Activated CD8-positive, alpha-beta memory T cell treated with anti-CD3 and anti-CD28 coated beads for 4 hours (primary cell): Measurements from ENCODE around the gene KCNG3.
A peak's percentile ranks its signal among the peaks of the same experiment; 100 is the strongest.

Experiments used
- DNase-seq, 2 donors: peaks; one replicate each; pipeline ENCODE4 v3.0.0-alpha.2; 2020; ENCODE audit warnings: low read depth in 2 of 2

KCNG3 gene

GRCh38 chr2:42493468-42494354 is at the start of gene KCNG3:
Gene KCNG3, minus strand, starts transcription at chr2:42493982. Its CDS starts 481 bp downstream, at chr2:42493501.
- peak; percentile 45 to 46 for DNase-seq

GRCh38 chr2:42542871-42543270 is 49.1 kb upstream of the KCNG3 start:
- DNase-seq = no peak

- no peak for DNase-seq
These were observed 43.7 kb upstream of the KCNG3 start for GRCh38 chr2:42537493-42537892.

- no peak for DNase-seq
These were observed 38.6 kb upstream of the KCNG3 start for GRCh38 chr2:42532397-42532796.

DNA sequence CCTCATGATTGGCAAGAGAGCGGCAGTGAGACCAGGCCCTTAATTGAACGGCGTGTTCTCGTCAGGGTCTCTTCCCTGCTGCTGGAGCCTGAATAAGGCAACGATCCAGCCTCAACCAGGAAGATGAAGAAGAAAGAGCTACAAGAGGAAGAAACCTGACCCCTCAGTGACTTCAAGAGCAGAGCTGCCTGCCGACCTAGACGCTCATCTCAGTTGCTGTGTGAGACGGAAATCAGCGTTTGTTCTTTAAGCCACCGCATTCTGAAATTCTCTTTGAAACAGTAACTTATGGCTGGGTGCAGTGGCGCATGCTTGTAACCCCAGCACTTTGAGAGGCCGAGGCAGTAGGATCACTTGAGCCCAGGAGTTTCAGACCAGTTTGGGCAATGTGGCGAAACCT is 29.6 kb upstream of the KCNG3 start:
- DNase-seq = no peak

- no peak for DNase-seq
These were observed 28.3 kb upstream of the KCNG3 start for GRCh38 chr2:42522035-42522434.

DNA sequence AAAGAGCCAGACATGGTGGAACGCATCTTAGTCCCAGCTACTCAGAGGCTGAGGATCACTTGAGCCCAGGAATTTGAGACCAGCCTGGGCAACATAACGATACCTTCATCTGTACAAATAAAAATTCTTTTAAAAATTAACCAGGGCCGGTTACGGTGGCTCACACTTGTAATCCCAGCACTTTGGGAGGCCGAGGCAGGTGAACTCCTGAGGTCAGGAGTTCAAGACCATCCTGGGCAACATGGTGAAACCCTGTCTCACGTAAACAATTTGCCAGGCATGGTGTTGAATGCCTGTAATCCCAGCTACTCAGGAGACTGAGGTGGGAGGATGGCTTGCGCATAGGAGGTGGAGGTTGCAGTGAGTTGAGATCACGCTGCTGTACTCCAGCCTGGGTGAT is 25.8 kb upstream of the KCNG3 start:
- DNase-seq = no peak

DNA sequence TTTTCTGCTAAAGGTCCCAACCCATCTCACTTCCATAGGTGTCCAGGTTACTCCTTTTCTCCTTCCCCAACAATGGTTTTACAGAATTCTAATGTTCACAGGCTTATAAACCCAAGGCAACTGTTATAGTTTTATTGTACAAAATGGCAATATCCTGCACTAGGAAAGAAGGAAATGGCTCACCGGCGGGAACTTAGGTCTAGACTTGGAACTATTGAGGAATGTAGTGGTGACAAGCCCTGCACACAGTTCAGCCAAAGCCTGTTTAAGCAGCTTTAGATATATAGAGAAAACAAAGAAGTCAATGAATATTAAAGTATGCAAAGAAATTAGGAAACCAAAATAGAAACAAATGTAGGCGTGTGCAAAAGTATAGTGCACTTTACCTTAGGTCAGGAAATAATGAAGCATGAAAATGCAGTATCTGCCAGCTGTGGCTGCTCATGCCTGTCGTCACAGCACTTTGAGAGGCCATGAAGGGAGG is 22.7 kb upstream of the KCNG3 start:
- DNase-seq = no peak

GRCh38 chr2:42513252-42513918 is 19.6 kb upstream of the KCNG3 start:
- DNase-seq = no peak

DNA sequence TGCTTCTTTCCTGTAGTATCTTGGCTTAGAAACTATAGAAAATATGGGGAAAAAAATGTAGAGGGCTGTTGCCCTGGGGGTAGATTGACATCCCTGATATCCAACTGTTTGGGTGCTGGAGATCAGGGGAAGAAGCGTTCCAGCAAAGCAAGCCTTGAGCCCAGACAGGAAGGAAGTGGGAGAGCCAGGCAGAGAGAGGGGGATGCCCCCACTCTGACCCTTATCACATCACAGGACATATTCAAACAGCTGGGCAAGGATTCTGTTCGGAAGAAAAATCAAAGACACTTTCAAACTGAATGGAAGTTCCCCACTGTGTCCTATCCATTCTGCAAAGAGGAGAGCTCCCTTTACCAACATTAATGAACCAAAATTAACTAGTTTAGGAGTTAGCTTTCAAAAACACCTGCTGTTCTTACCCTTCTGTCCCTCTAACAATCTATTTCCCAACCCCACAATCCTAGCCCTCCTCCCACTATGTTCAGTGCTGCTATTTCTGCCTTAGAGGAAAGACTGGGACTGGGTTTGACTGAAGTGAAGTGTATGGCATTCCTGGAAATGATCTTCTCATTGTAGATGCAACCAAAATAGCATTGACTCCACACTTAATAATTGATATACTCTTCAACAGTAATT is 16.9 kb upstream of the KCNG3 start:
- no peak for DNase-seq

DNA sequence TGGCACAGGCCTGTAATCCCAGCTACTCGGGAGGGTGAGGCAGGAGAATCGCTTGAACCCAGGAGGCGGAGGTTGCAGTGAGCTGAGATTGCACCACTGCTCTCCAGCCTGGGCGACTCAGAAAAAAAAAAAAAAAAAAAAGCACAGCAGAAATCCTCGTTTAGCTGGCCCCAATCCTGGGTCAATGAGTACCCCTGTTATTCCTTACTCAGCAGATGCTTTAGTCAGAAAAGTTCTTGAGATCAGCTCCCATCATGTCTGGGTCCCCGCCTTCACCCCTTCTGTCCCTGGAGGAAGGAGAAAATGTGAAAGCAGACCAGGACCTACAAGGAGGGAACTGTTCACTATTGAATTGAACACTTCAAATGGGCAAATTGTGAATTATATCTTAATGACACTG is 16.4 kb upstream of the KCNG3 start:
- DNase-seq = no peak

- DNase-seq = no peak
These were observed 10.8 kb upstream of the KCNG3 start for GRCh38 chr2:42504364-42505230.

- DNase-seq = no peak
These were observed 9.5 kb upstream of the KCNG3 start for GRCh38 chr2:42503291-42503690.

GRCh38 chr2:42498497-42498896 is 4.7 kb upstream of the KCNG3 start:
- no peak for DNase-seq

DNA sequence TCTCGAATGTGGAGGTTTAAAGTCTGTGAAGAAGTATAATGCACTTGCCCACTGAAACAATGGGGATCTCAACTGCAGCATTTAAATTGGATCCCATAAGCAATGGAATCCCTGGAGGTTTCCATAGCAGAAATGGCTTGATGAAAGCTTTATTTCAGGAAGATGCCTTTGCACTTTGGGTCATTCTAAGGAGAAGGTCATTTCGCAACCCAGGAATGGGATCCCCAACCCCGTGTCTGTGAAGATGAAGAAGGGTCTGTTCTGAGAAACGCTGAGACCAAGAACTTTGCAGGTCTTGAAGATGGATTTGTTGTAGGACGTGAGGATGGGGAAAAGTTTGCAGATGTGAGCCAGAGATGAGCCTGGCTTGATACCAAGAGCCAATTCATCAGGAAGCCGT is 1.8 kb upstream of the KCNG3 start:
- DNase-seq = no peak

- no peak for DNase-seq
These were observed 1.4 kb upstream of the KCNG3 start for GRCh38 chr2:42495234-42495581.

DNA sequence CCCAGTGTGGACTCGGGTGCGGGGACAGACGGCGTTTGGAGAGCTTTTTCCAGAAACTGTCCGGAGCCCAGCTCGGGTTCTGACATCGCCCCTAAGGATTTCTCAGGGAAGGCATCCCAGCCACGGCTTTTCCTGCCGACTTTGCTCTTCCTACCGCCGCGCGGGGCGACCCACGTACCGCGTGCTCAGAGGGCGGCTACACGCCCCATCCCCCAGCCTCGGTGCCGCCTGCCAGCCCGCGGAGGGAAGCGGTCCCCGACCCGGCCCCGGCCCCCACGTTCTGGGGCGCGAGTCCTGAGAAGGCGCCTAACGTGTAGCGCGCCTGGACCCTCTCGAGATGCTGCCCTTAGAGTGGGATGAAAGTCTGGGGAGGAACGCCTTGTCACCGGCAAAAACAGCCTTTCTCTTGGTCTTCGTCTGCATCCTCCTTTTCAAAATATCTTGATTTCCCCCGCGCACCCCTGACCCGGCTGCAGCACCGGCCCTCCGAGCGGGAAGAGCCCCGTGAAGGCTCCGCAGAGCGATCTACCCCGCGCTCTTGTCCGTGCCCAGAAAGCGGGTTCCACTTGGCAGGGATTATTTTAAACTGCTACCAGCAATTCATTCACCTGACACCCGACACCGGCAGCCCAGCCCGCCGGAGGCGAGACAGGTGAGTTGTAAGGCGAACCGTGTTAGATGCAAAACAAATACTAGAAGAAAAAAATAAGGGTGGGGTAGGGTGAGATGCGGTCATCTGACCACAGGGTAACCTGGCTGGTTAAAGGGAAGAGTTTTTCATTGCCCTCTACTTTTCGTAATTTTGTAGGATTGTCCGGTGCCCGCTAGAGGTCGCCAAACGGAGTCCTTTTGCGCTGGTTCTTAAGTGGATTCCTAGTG is 812 bp upstream of the KCNG3 start:
- peak; percentile 44 to 57 for DNase-seq

DNA sequence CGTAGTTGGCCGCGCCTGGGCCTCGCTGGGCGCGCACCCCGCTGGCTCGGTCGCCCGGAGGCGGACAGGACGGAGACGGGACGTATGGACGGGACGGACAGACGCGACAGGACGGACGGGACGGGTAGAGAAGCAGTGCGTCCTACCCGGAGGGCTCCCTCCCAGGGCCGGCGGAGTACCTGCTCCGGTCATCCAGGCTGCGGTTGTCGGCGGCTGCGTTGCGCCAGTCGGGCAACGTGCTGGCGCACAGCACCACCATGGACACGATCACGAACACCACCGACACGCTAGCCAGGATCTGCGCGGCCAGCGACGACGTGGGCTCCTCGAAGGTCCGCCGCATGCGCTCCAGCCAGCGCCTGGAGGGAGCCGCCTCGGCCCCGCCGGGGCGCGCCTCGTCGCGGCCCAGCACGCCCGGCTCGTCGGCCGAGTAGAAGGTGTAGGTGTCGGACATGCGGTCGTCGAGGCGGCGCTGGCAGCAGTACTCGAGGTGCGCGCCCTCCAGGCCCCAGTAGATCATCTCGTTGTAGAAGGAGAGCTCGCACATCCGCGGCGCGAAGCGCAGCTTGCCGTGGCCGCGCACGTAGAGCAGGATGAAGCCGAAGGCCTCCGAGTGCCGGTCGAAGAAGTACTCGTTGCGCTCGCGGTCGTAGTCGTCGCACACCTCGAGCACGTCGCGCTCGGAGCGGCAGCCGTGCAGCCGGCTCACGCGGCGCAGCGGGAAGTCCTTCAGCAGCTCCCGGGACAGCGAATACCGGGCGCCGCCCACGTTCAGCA is 903 bp downstream of the KCNG3 start:
- no peak for DNase-seq

DNA sequence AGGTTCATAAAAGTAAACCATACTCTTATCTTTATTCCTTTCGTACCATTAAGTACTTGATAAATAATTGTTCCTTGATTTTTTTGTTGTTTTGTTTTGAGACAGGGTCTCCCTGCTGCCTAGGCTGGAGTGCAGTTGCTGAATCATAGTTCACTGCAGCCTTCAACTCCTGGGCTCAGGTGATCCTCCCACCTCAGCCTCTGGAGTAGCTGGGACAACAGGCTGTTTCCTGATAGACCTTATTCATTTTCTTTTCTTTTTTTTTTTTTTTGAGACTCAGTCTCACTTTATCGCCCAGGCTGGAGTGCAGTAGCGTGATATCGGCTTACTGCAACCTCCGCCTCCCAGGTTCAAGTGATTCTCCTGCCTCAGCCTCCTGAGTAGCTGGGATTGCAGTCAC is 5.5 kb downstream of the KCNG3 start:
- DNase-seq = no peak
